Natural killer cell (primary cell): ENCODE data around the gene RAB40C. TPM values are rescaled to one million over a fixed set of nuclear protein-coding genes. Genes with fewer than 3 reads are reported as not detected.
A peak's percentile ranks its signal among the peaks of the same experiment; 100 is the strongest.

Experiments
- ATAC-seq, 3 donors: fragments of 150-1000 bp in 2 of 3; fragments of 200-7000 bp in 1 of 3; cut with Tn5 transposase; 1 replicate in 1 of 3; 2 replicates in 2 of 3; pipeline ENCODE4 v1.10.0; 2021; ENCODE audit warnings: mild to moderate bottlenecking in 2 of 3, moderate library complexity in 2 of 3
- DNase-seq, 2 donors: peaks; one replicate each; pipeline versions ENCODE4 v3.0.0 to v3.0.0-alpha.2; 2013 to 2021; ENCODE audit warnings: mixed read lengths in 1 of 2
- H3K27ac ChIP-seq: one replicate; pipeline ENCODE4 v1.5.1; 2013; ENCODE audit warnings: mild to moderate bottlenecking, low read length
- H3K27me3 ChIP-seq: one replicate; pipeline ENCODE4 v1.6.1; 2013; ENCODE audit warnings: low read length; ENCODE audit not compliant: control insufficient read depth, insufficient read depth
- H3K36me3 ChIP-seq: one replicate; pipeline ENCODE4 v1.6.1; 2013; ENCODE audit warnings: low read length; ENCODE audit not compliant: control insufficient read depth, insufficient read depth
- H3K4me1 ChIP-seq: one replicate; pipeline ENCODE4 v1.6.1; 2013; ENCODE audit warnings: low read length; ENCODE audit not compliant: control insufficient read depth, insufficient read depth
- H3K4me3 ChIP-seq: one replicate; pipeline ENCODE4 v1.5.1; 2013; ENCODE audit warnings: low read length
- H3K9me3 ChIP-seq: one replicate; pipeline ENCODE4 v1.6.1; 2013; ENCODE audit warnings: low read length; ENCODE audit not compliant: control insufficient read depth, insufficient read depth
- H3K27ac Mint-ChIP-seq, 2 donors: one replicate each; pipeline ENCODE4 v1.8.0; 2022; ENCODE audit warnings: mild to moderate bottlenecking in 2 of 2, mixed read lengths in 2 of 2, moderate library complexity in 1 of 2
- H3K27me3 Mint-ChIP-seq, 2 donors: one replicate each; pipeline ENCODE4 v1.8.0; 2022; ENCODE audit warnings: low read depth in 2 of 2, mixed read lengths in 2 of 2
- H3K36me3 Mint-ChIP-seq: one replicate; pipeline ENCODE4 v1.8.0; 2022; ENCODE audit warnings: mixed read lengths
- H3K4me1 Mint-ChIP-seq, 2 donors: one replicate each; pipeline ENCODE4 v1.8.0; 2022; ENCODE audit warnings: mixed read lengths in 2 of 2
- H3K4me3 Mint-ChIP-seq: one replicate; pipeline ENCODE4 v1.8.0; 2022; ENCODE audit warnings: mild to moderate bottlenecking, moderate library complexity, mixed read lengths
- H3K9me3 Mint-ChIP-seq, 2 donors: one replicate each; pipeline ENCODE4 v1.8.0; 2022; ENCODE audit warnings: mixed read lengths in 2 of 2
- CTCF ChIP-seq: fragments of 200-600 bp; IDR thresholded peaks from one replicate; pipeline ENCODE4 v1.8.0; 2022; ENCODE audit warnings: antibody characterized with exemption
- WGBS: methylation state at CpG from one replicate; pipeline ENCODE4 v1.1.7; 2013; ENCODE audit warnings: missing lambda C conversion rate; ENCODE audit not compliant: insufficient coverage; 5-methylcytosine and 5-hydroxymethylcytosine counted together
- intact Hi-C: fragments of 100-400 bp; cut with micrococcal nuclease; formaldehyde crosslinking; loops from one replicate; pipeline ENCODE4 v1.14.2; 2022
- total RNA-seq, 4 donors: library from RNA; stranded (reverse); fragments of 120-200 nt in 1 of 4; gene quantifications; one replicate each; pipeline versions ENCODE4 v1.2.3 to v1.2.4, GENCODE V29; 2013 to 2022

RAB40C gene
- total RNA-seq, 3 donors from 2014 or later (not counting 1 experiment from before 2014, with no cell fraction given) = 12.7 to 20.8 (median 20.0) TPM

- peak; percentile 90 to 98 (median 95) for ATAC-seq
- WGBS = 32% methylated on average over 34 of the region's 34 CpGs
- Mint-ChIP-seq H3K27me3 (no peaks in the 10 kb centered on the region), H3K4me3 (no peak overlapping the region), H3K9me3 (no peaks in the 10 kb centered on the region), H3K4me1 (no peaks in the 10 kb centered on the region), H3K36me3 (no peaks in the 10 kb centered on the region), H3K27ac (no peak overlapping the region)
- no peak overlapping the region for H3K27ac ChIP-seq
- no peak overlapping the region for H3K4me3 ChIP-seq
- peak; percentile 57 to 83 for DNase-seq
- peaks cover 8% of the 10 kb centered on the region for H3K4me1 ChIP-seq
- H3K36me3 ChIP-seq = peaks cover 2% of the 10 kb centered on the region
- no peaks in the 10 kb centered on the region for H3K9me3 ChIP-seq
- intact Hi-C loops = loop anchor here (2.0 kb wide), 1 partner anchor 32 kb away; no protein-coding TSS in a partner anchor
- H3K27me3 ChIP-seq = no peaks in the 10 kb centered on the region
- TF ChIP-seq CTCF = peak; percentile 70
These were observed 10.9 kb upstream of the RAB40C start for GRCh38 chr16:578870-579405.

- H3K9me3 Mint-ChIP-seq = no peaks in the 10 kb centered on the region
- no peaks in the 10 kb centered on the region for H3K36me3 Mint-ChIP-seq
- no peaks in the 10 kb centered on the region for H3K27me3 Mint-ChIP-seq
- no peaks in the 10 kb centered on the region for H3K4me1 Mint-ChIP-seq
- Histone ChIP-seq H3K9me3 (no peaks in the 10 kb centered on the region), H3K4me1 (peaks cover 8% of the 10 kb centered on the region), H3K4me3 (no peak overlapping the region), H3K27ac (no peak overlapping the region), H3K36me3 (no peaks in the 10 kb centered on the region), H3K27me3 (no peaks in the 10 kb centered on the region)
- intact Hi-C loops = no loop called here
- ATAC-seq = no peak
- 95% methylated on average over 27 of the region's 27 CpGs for WGBS
- no peak for DNase-seq
- TF ChIP-seq CTCF = no peak
- no peak overlapping the region for H3K27ac Mint-ChIP-seq
- no peak overlapping the region for H3K4me3 Mint-ChIP-seq
These were observed 9.5 kb upstream of the RAB40C start for GRCh38 chr16:580141-580945.

GRCh38 chr16:580946-581498, 8.8 kb upstream of the RAB40C start:
- WGBS = 98% methylated on average over 19 of the region's 19 CpGs
- Histone ChIP-seq H3K27ac (no peak overlapping the region), H3K9me3 (no peaks in the 10 kb centered on the region), H3K4me3 (no peak overlapping the region), H3K27me3 (no peaks in the 10 kb centered on the region), H3K4me1 (peaks cover 8% of the 10 kb centered on the region), H3K36me3 (no peaks in the 10 kb centered on the region)
- no peak overlapping the region for H3K4me3 Mint-ChIP-seq
- H3K27me3 Mint-ChIP-seq = no peaks in the 10 kb centered on the region
- no peaks in the 10 kb centered on the region for H3K9me3 Mint-ChIP-seq
- no peaks in the 10 kb centered on the region for H3K4me1 Mint-ChIP-seq
- no peak for TF ChIP-seq CTCF
- no peaks in the 10 kb centered on the region for H3K36me3 Mint-ChIP-seq
- H3K27ac Mint-ChIP-seq = no peak overlapping the region
- ATAC-seq (no peak), DNase-seq (no peak)
- intact Hi-C loops = no loop called here
